Fibroblast of villous mesenchyme (primary cell): ENCODE results near the gene NODAL. TPM values are rescaled to one million over a fixed set of nuclear protein-coding genes. Genes with fewer than 3 reads are reported as not detected.

Experiments used
- DNase-seq: peaks from one replicate; pipeline ENCODE4 v3.0.0-alpha.2; 2010; ENCODE audit warnings: low read depth
- H3K4me3 ChIP-seq: 2 replicates; pipeline ENCODE4 v1.5.1; 2011; ENCODE audit warnings: low read depth, mild to moderate bottlenecking, low read length
- CTCF ChIP-seq: IDR thresholded peaks from 2 replicates; pipeline ENCODE4 v1.5.1; 2012; ENCODE audit warnings: low read depth, mild to moderate bottlenecking, low read length; ENCODE audit not compliant: insufficient read depth
- total RNA-seq: library from RNA; depleted of rRNA; stranded (reverse); fragments of >200 nt; gene quantifications from 2 replicates; pipeline ENCODE4 v1.2.3, GENCODE V29; 2012

The NODAL gene
- total RNA-seq, 1 donor: not detected

GRCh38 chr10:70432561-70433263 is 8.8 kb downstream of the NODAL start:
- no peak for DNase-seq
- TF ChIP-seq CTCF: no peak
- H3K4me3 ChIP-seq: no peak overlapping the region

- no peak for DNase-seq
- TF ChIP-seq CTCF: no peak
- no peak overlapping the region for H3K4me3 ChIP-seq
These were observed 9.4 kb downstream of the NODAL start for GRCh38 chr10:70432101-70432500.

GRCh38 chr10:70430493-70431445 is 10.7 kb downstream of the NODAL start:
- peak; percentile 98 for DNase-seq
- no peak overlapping the region for H3K4me3 ChIP-seq
- peak; percentile 4 for TF ChIP-seq CTCF

- no peak for DNase-seq
- no peak for TF ChIP-seq CTCF
- no peak overlapping the region for H3K4me3 ChIP-seq
These were observed 14.7 kb downstream of the NODAL start for GRCh38 chr10:70426823-70427222.

- TF ChIP-seq CTCF: no peak
- H3K4me3 ChIP-seq: no peak overlapping the region
- DNase-seq: no peak
These were observed 16.4 kb downstream of the NODAL start for GRCh38 chr10:70425096-70425495.

- no peak for DNase-seq
- no peak for TF ChIP-seq CTCF
- H3K4me3 ChIP-seq: no peak overlapping the region
These were observed 17.2 kb downstream of the NODAL start for GRCh38 chr10:70424320-70424719.
